GM23338 (cell line): ENCODE measurements around the gene CACNA1F.

Experiments used
- CREB1 ChIP-seq: fragments of 250-450 bp; sonication (Bioruptor Pico); IDR thresholded peaks from 2 replicates; pipeline ENCODE4 v1.5.0; 2020; ENCODE audit warnings: low read depth, mild to moderate bottlenecking, moderate library complexity
- EZH2 ChIP-seq: fragments of 200-600 bp; sonication (generic); IDR thresholded peaks from one replicate; pipeline ENCODE4 v1.8.0; 2017; ENCODE audit warnings: antibody characterized with exemption, mild to moderate bottlenecking, low read depth; ENCODE audit not compliant: unreplicated experiment
- EZH2phosphoT487 ChIP-seq: fragments of 200-600 bp; sonication (generic); IDR thresholded peaks from one replicate; pipeline ENCODE4 v1.8.1; 2018; ENCODE audit warnings: antibody characterized with exemption; ENCODE audit not compliant: unreplicated experiment
- JUNB ChIP-seq: IDR thresholded peaks from one replicate; pipeline ENCODE4 v1.6.1; 2016; ENCODE audit warnings: antibody characterized with exemption; ENCODE audit not compliant: unreplicated experiment
- NANOG ChIP-seq: IDR thresholded peaks from 2 replicates; pipeline ENCODE4 v1.6.1; 2016; ENCODE audit warnings: antibody characterized with exemption, borderline replicate concordance
- POLR2AphosphoS5 ChIP-seq: IDR thresholded peaks from 2 replicates; pipeline ENCODE4 v1.6.1; 2016; ENCODE audit warnings: antibody characterized with exemption, low read depth
- STAT1 ChIP-seq: IDR thresholded peaks from one replicate; pipeline ENCODE4 v1.6.1; 2016; ENCODE audit warnings: antibody characterized with exemption; ENCODE audit not compliant: unreplicated experiment
- ZNF114 ChIP-seq: fragments of 250-450 bp; sonication (Bioruptor Pico); IDR thresholded peaks from 2 replicates; pipeline ENCODE4 v1.5.0; 2020; ENCODE audit warnings: mild to moderate bottlenecking, moderate library complexity
- ZNF331 ChIP-seq: fragments of 250-450 bp; sonication (Bioruptor Pico); IDR thresholded peaks from 2 replicates; pipeline ENCODE4 v1.5.0; 2020; ENCODE audit warnings: low read depth, mild to moderate bottlenecking, moderate library complexity
- TF ChIP-seq, protein P1 (sequence below), 2 experiments: fragments of 200-600 bp in 1 of 2; sonication (generic) in 1 of 2; conservative IDR thresholded peaks; 2 replicates each; pipeline versions ENCODE4 v1.5.1 to v1.6.1; 2016 to 2017; ENCODE audit warnings: antibody characterized with exemption in 2 of 2, low read depth in 2 of 2, mild to moderate bottlenecking in 2 of 2, moderate library complexity in 1 of 2
- TF ChIP-seq, protein P2 (sequence below): IDR thresholded peaks from one replicate; pipeline ENCODE4 v1.6.1; 2018; ENCODE audit warnings: antibody characterized with exemption; ENCODE audit not compliant: unreplicated experiment
- TF ChIP-seq, protein P3 (sequence below): IDR thresholded peaks from 2 replicates; pipeline ENCODE4 v1.6.1; 2016; ENCODE audit warnings: antibody characterized with exemption
- TF ChIP-seq, protein P4 (sequence below): fragments of 250-450 bp; sonication (Bioruptor Pico); IDR thresholded peaks from 2 replicates; pipeline ENCODE4 v1.5.0; 2020; ENCODE audit warnings: mild to moderate bottlenecking, moderate library complexity

DNA sequence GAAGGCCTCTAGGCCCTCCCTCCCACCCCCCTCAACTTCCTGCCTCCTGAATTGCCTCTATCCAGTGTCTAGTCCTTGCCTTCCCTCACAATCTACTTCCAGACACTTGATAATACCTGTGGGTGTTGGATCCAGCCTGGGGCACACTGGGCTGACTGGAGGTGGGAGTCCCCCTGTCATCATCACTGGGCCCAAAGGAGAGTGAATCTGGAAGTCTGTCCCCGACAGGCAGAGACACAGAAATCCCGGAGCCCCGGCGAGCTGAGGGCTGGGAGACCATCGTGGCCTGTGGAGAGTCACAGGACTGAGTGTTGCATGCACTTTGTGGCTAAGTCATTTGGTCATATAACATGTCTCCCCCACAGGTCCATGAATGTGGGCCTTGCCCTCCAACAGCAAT is 24.7 kb downstream of the CACNA1F start:
- TF ChIP-seq, protein P1, sequence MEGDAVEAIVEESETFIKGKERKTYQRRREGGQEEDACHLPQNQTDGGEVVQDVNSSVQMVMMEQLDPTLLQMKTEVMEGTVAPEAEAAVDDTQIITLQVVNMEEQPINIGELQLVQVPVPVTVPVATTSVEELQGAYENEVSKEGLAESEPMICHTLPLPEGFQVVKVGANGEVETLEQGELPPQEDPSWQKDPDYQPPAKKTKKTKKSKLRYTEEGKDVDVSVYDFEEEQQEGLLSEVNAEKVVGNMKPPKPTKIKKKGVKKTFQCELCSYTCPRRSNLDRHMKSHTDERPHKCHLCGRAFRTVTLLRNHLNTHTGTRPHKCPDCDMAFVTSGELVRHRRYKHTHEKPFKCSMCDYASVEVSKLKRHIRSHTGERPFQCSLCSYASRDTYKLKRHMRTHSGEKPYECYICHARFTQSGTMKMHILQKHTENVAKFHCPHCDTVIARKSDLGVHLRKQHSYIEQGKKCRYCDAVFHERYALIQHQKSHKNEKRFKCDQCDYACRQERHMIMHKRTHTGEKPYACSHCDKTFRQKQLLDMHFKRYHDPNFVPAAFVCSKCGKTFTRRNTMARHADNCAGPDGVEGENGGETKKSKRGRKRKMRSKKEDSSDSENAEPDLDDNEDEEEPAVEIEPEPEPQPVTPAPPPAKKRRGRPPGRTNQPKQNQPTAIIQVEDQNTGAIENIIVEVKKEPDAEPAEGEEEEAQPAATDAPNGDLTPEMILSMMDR (conservative IDR thresholded peaks at IDR 0.05; ENCODE audit: low read depth in 2 of 2), result no peak
- TF ChIP-seq EZH2 (no peak), POLR2AphosphoS5 (no peak), JUNB (no peak), EZH2phosphoT487 (no peak), CREB1 (CRISPR knock-in tag) (no peak), STAT1 (no peak), ZNF331 (CRISPR knock-in tag) (no peak), ZNF114 (CRISPR knock-in tag) (no peak), NANOG (no peak)
- TF ChIP-seq, protein P2, sequence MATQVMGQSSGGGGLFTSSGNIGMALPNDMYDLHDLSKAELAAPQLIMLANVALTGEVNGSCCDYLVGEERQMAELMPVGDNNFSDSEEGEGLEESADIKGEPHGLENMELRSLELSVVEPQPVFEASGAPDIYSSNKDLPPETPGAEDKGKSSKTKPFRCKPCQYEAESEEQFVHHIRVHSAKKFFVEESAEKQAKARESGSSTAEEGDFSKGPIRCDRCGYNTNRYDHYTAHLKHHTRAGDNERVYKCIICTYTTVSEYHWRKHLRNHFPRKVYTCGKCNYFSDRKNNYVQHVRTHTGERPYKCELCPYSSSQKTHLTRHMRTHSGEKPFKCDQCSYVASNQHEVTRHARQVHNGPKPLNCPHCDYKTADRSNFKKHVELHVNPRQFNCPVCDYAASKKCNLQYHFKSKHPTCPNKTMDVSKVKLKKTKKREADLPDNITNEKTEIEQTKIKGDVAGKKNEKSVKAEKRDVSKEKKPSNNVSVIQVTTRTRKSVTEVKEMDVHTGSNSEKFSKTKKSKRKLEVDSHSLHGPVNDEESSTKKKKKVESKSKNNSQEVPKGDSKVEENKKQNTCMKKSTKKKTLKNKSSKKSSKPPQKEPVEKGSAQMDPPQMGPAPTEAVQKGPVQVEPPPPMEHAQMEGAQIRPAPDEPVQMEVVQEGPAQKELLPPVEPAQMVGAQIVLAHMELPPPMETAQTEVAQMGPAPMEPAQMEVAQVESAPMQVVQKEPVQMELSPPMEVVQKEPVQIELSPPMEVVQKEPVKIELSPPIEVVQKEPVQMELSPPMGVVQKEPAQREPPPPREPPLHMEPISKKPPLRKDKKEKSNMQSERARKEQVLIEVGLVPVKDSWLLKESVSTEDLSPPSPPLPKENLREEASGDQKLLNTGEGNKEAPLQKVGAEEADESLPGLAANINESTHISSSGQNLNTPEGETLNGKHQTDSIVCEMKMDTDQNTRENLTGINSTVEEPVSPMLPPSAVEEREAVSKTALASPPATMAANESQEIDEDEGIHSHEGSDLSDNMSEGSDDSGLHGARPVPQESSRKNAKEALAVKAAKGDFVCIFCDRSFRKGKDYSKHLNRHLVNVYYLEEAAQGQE, result no peak
- TF ChIP-seq, protein P3, sequence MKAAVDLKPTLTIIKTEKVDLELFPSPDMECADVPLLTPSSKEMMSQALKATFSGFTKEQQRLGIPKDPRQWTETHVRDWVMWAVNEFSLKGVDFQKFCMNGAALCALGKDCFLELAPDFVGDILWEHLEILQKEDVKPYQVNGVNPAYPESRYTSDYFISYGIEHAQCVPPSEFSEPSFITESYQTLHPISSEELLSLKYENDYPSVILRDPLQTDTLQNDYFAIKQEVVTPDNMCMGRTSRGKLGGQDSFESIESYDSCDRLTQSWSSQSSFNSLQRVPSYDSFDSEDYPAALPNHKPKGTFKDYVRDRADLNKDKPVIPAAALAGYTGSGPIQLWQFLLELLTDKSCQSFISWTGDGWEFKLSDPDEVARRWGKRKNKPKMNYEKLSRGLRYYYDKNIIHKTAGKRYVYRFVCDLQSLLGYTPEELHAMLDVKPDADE, result no peak
- TF ChIP-seq, protein P4, sequence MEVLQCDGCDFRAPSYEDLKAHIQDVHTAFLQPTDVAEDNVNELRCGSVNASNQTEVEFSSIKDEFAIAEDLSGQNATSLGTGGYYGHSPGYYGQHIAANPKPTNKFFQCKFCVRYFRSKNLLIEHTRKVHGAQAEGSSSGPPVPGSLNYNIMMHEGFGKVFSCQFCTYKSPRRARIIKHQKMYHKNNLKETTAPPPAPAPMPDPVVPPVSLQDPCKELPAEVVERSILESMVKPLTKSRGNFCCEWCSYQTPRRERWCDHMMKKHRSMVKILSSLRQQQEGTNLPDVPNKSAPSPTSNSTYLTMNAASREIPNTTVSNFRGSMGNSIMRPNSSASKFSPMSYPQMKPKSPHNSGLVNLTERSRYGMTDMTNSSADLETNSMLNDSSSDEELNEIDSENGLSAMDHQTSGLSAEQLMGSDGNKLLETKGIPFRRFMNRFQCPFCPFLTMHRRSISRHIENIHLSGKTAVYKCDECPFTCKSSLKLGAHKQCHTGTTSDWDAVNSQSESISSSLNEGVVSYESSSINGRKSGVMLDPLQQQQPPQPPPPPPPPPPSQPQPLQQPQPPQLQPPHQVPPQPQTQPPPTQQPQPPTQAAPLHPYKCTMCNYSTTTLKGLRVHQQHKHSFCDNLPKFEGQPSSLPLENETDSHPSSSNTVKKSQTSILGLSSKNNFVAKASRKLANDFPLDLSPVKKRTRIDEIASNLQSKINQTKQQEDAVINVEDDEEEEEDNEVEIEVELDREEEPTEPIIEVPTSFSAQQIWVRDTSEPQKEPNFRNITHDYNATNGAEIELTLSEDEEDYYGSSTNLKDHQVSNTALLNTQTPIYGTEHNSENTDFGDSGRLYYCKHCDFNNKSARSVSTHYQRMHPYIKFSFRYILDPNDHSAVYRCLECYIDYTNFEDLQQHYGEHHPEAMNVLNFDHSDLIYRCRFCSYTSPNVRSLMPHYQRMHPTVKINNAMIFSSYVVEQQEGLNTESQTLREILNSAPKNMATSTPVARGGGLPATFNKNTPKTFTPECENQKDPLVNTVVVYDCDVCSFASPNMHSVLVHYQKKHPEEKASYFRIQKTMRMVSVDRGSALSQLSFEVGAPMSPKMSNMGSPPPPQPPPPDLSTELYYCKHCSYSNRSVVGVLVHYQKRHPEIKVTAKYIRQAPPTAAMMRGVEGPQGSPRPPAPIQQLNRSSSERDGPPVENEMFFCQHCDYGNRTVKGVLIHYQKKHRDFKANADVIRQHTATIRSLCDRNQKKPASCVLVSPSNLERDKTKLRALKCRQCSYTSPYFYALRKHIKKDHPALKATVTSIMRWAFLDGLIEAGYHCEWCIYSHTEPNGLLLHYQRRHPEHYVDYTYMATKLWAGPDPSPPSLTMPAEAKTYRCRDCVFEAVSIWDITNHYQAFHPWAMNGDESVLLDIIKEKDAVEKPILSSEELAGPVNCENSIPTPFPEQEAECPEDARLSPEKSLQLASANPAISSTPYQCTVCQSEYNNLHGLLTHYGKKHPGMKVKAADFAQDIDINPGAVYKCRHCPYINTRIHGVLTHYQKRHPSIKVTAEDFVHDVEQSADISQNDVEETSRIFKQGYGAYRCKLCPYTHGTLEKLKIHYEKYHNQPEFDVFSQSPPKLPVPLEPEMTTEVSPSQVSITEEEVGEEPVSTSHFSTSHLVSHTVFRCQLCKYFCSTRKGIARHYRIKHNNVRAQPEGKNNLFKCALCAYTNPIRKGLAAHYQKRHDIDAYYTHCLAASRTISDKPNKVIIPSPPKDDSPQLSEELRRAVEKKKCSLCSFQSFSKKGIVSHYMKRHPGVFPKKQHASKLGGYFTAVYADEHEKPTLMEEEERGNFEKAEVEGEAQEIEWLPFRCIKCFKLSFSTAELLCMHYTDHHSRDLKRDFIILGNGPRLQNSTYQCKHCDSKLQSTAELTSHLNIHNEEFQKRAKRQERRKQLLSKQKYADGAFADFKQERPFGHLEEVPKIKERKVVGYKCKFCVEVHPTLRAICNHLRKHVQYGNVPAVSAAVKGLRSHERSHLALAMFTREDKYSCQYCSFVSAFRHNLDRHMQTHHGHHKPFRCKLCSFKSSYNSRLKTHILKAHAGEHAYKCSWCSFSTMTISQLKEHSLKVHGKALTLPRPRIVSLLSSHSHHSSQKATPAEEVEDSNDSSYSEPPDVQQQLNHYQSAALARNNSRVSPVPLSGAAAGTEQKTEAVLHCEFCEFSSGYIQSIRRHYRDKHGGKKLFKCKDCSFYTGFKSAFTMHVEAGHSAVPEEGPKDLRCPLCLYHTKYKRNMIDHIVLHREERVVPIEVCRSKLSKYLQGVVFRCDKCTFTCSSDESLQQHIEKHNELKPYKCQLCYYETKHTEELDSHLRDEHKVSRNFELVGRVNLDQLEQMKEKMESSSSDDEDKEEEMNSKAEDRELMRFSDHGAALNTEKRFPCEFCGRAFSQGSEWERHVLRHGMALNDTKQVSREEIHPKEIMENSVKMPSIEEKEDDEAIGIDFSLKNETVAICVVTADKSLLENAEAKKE, result no peak
